ENCODE measurements around the gene GSS.

Gene GSS

GRCh38 chr20:34946661-34947060 is 8.9 kb downstream of the GSS start:
- DNase-seq (ENCODE audit: low read depth, low spot score), result no peak

- no peak for DNase-seq (ENCODE audit: low read depth, low spot score)
These were observed 10.1 kb downstream of the GSS start for GRCh38 chr20:34945315-34946077.

GRCh38 chr20:34943808-34944567 is 11.6 kb downstream of the GSS start:
- DNase-seq (ENCODE audit: low read depth, low spot score), result no peak

- no peak for DNase-seq (ENCODE audit: low read depth, low spot score)
These were observed 13.3 kb downstream of the GSS start for GRCh38 chr20:34942301-34942700.

GRCh38 chr20:34941226-34941625 is 14.4 kb downstream of the GSS start:
- no peak for DNase-seq (ENCODE audit: low read depth, low spot score)

GRCh38 chr20:34940081-34940481 is 15.5 kb downstream of the GSS start:
- DNase-seq (ENCODE audit: low read depth, low spot score), result no peak

- no peak for DNase-seq (ENCODE audit: low read depth, low spot score)
These were observed 17.0 kb downstream of the GSS start for GRCh38 chr20:34938466-34939163.

- DNase-seq (ENCODE audit: low read depth, low spot score), result no peak
These were observed 23.8 kb downstream of the GSS start for GRCh38 chr20:34931771-34932170.

GRCh38 chr20:34928411-34928810 is 27.2 kb downstream of the GSS start:
- no peak for DNase-seq (ENCODE audit: low read depth, low spot score)

GRCh38 chr20:34927736-34928135 is 27.9 kb downstream of the GSS start:
- no peak for DNase-seq (ENCODE audit: low read depth, low spot score)

- DNase-seq (ENCODE audit: low read depth, low spot score), result no peak
These were observed 29.0 kb downstream of the GSS start for GRCh38 chr20:34926581-34926980.

- no peak for DNase-seq (ENCODE audit: low read depth, low spot score)
These were observed 29.6 kb downstream of the GSS start for GRCh38 chr20:34925981-34926380.

- no peak for DNase-seq (ENCODE audit: low read depth, low spot score)
These were observed 30.3 kb downstream of the GSS start for GRCh38 chr20:34925341-34925740.

GRCh38 chr20:34923414-34923813 is 32.2 kb downstream of the GSS start:
- no peak for DNase-seq (ENCODE audit: low read depth, low spot score)

- DNase-seq (ENCODE audit: low read depth, low spot score), result no peak
These were observed 32.8 kb downstream of the GSS start for GRCh38 chr20:34922654-34923381.

- no peak for DNase-seq (ENCODE audit: low read depth, low spot score)
These were observed 34.2 kb downstream of the GSS start for GRCh38 chr20:34921436-34921835.

- DNase-seq (ENCODE audit: low read depth, low spot score), result no peak
These were observed 35.6 kb downstream of the GSS start for GRCh38 chr20:34920055-34920454.

- no peak for DNase-seq (ENCODE audit: low read depth, low spot score)
These were observed 38.7 kb downstream of the GSS start for GRCh38 chr20:34916774-34917354.

- no peak for DNase-seq (ENCODE audit: low read depth, low spot score)
These were observed 39.7 kb downstream of the GSS start for GRCh38 chr20:34915749-34916455.

GRCh38 chr20:34915131-34915530 is 40.5 kb downstream of the GSS start:
- DNase-seq (ENCODE audit: low read depth, low spot score), result no peak

Measured in smooth muscle cell of the brain vasculature (primary cell).